CD4-positive, alpha-beta T cell treated with Interleukin-2 at 100 ng/mL for 4 hours (primary cell): ENCODE results near the gene SRL.
"Not testable (repeated sequence)": the region's sequence is repeated elsewhere in the genome, so short reads cannot be mapped to it uniquely, and the experiment has no call there.

Experiments
- DNase-seq: peaks from one replicate; pipeline ENCODE4 v3.0.0-alpha.2; 2020; ENCODE audit warnings: low spot score

The SRL gene

DNA sequence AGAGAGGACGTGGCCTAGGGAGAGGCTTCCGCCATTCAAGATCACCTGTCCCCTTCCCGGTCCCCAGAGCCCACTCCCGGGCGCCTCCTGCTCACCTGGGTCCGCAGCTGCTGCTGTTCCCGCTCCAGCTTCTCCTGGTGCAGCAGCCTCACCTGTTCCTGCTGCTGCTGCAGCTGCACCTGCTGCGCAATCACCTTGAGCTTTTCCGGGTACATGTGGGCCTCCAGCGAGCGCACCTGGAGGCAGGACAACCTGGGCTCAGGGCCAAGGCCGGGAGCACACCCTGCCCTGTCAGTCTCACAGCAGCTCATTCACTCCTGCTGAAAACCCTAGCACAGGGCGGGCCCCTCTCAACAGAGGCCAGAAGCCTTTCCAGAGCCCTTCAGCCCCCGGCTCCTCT lies 18.5 kb upstream of the SRL start:
- no peak for DNase-seq

DNA sequence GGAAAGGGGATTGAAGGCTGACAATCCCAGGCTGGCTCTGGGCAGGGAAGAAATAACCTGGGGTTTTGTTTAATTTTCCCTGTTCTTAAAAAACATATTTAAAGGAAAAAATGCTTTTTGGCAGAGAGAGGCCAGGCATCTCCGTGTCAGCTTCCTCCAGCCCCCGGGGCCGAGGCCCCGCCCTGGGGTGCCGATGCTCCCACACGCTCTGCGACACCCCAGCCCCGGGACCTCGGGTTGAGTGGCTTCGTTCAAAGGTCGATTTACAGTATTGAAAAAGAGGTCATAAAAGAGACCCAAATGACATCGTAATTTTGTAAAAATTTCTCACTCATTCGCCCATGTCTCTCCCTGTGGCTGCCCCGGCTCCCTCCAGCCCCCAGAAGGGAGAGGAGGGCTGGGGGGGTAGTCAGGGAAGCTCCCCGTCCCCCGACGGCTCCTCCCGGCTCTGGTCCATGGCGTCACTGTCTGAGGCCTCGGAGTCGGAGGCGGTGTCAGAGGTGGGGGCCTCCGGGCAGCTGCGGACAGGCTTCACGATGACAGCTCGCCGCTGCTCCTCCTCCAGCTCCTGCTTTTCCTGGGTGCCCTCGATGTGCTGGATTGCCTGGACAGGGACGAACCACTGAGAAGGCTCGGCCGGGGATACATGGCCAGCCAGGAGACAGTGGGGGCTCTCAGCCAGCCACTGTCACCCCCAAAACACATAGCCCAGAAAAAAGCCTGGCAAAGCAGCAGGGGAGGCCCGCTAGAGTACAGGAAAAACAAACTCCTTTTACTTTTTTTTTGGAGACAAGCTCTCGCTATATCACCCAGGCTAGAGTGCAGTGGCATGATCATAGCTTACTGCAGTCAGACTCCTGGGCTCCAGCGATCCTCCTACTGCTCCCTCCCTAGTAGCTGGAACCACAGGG lies 16.0 kb upstream of the SRL start:
- no peak for DNase-seq

DNA sequence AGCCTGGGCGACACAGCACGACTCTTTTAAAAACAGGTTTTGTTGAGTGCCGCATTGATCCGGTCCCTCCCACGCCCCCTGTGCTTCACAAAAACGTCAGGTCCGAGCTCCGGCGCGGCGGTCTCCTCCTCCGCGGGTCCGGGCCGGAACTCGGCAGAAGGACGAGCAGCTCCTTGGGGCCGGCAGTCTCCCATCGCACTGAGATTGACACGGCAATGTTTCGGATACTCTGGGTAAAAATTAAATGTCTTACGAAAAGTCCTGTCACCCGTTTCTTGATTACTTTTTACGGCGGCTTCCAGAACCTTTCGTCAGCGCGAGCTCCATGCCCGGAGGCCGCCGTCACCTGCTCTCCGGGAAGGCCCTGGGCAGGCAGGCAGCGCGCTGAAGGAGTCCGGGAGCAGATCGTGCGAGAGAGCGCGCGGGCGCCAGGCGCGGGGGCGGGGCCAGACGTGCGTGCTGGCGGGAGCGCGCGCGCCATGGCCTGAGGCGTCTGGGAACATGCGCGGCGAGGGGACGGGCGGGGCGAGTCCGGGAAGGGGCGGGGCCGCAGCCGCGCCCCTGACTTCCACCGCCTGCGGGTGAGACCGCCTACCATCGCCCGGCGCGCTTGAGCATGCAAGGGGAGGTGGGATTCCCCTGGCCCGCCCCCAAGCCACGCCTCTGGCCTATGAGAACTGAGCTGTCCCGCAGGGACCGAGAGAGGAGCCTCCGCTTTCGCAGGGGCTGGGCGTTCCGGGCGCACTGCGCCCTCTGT lies 11.7 kb upstream of the SRL start:
- DNase-seq, result peak; percentile 100

DNA sequence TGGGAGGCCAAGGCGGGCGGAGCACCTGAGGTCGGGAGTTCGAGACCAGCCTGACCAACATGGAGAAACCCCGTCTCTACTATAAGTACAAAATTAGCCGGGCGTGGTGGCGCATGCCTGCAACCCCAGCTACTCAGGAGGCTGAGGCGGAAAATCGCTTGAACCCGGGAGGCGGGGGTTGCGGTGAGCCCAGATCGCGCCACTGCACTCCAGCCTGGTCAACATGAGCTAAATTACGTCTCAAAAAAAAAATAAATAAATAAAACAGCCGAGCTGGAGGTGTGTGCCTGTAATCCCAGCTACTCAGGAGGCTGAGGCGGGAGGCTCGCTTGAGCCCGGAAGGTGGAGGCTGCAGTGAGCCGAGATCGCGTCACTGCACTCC lies 11.1 kb upstream of the SRL start:
- DNase-seq, result not testable (repeated sequence)

DNA sequence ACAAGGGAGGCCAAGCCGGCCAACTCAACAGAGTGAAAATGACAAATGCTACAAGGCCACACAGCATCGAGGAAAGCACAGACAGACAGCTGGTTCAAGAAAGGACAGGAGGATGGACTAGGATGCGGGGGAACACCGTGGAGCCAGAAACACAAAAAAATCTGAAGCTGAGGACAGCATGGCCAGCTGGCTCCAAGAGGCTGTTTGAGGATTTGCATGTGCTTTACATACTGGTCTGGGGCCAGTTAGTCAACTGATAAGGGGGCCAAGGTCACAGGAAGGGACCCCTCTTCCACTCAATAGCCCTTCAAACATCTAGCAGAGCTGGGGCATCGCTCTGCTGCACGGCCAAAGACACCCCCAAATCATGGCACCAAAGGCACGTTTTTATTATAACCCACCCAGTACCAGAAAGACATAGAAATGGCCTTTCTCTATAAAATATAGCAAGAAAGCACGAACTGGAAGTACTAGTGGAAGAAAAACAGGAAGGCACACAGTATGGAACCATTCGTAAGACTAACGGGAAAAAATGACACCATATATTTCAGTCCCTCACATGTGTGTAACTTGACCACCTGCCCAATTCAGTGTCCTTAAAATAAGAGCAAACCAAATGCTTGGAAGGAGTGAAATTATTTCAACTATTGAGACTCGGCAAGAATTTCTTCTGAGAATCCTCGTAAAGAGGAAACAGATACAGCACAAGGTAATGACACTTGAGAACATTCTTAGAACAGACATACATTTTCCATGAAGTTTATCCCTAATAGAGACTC lies 7.8 kb upstream of the SRL start:
- DNase-seq, result no peak

DNA sequence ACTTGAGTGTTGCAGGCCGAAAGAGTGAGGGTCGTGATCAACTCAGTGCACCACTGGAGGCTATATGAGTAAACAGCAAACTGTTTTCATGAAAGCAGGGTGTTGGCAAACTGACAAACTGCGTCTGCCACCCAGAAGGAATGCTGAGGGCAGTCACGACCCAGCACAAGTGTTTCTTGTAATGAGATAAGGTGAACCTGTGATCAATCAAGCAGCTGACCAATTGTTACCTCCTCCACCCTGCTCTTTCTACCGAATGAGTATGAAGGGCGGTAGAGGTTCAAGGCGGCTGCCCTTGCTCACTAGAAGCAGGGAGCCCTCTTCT lies 5.5 kb upstream of the SRL start:
- no peak for DNase-seq

DNA sequence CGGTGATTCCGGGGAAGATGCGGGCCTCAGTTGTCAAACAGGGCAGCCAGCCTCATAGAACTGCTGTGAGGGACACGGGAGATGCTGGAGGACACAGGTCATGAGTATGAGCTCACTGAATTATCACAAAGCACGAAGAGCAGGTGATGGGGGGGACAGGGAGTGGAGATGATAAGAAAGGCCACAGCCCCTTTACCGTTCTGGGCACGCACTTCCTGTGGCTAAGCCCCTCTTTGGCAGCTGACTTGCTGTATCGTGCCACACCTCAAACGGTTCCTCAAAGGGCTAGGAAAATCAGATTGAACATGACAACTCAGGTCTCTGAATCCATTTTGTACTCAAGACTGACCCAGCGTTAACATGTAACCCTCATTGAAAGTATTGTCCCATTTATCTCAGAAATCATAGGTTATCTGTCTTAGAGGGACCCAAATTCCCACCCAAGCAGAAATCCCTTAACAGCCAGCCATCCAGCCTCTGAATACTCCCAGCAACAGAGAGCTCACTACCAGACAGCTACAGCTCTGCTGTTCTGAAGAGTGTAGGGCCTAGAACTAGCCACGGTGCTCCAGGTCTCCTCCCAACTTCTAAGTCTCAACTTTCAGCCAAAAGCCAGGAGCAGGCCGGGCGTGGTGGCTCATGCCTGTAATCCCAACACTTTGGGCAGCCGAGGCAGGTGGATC lies 5.0 kb upstream of the SRL start:
- no peak for DNase-seq

DNA sequence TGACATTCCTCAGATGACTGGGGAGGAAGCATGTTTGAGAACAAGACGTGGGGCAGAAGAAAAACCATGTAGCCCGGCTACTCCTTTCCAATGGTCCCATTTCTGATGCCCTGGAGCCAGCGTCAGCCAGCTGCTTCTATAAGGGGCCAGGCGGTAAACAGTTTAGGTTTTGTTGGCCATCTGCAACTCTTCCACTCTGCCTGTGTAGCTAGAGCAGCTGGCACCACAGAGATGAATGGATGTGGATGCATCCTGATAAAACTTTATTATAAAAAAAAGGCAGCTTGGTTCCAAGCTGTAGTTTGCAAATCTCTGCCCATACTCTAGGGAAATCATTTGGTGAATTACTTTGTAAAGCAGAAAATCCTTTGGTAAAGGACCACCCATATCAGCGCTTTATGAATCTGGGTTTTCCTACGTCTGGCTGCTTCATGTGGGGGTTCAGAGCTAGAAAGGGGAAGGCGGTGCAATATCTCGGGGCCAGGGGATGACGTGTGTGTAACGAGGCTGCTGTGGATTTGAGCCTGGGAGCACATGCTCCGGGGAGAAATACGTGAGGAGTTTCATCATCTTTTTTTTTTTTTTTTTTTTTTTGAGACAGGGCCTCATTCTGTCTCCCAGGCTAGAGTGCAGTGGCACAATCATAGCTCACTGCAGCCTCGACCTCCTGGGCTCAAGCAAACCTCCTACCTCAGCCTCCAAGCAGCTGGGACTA lies 3.4 kb upstream of the SRL start:
- DNase-seq, result no peak

DNA sequence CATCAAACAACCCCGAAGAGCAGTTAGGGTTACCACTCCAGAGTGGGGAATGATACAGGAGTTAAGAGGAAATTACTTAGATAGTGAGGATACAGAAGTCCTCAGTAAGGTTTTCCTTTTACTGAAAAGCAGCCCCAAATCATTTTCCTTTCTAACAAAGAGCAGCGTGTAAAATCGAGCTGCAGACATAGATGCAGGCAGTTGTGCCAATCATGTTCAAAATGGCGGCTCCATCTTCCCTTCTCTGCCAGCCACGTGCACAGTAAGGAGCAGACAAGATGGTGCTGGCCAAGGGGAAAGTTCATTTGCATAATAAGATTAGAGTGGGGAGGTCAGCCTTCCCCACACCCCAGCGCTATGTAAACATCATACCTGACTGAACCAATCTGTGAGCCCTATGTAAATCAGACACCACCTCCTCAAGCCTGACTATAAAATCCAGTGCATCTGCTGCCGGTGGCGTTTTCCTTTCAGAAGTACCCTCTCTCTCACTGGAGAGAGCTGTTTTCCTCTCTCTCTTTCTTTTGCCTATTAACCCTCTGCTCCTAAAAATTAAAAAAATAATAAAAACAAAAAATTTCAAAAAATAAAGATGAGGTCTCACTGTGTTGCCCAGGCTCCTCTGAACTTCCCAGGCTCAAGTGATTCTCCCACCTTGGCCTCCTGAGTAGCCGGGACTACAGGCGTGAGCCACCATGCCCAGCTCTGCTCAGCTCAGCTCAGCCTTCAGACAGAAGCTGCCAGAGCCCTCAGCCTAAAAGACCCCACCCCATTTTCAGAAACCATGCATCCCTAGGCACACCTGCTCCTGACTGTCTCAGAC lies 2.6 kb upstream of the SRL start:
- DNase-seq, result no peak

DNA sequence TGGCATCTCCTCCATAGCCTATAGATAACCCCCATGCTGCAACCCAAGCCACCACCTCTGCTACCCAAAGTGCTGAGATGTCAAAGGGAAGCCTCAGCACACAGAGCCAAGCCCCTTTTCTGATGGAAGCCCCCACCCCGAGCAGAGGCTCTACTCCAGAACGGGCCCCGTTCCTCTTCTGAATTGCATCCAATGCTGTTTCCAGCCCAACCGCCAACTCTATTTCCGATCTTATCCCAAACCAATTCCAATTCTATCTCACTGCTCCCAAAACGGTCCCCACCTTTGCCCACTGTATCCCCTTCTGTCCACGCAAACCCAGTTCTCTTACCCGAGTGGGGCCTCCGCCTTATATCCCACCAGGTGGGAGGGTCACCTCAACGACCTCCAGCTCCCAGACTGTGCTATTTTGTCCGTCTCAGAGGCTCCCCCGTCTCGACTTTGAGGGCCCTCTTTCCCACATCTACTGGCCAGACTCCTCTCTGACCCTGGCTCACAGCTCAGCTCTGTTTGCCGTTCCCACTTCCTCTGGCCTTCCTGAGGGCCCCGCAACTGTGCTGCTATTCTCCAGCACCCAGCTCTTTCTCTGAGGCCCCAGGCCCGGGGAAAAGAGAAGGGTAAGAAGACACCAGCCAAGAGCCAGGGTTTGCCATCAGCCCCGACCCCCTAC lies 487 bp downstream of the SRL start:
- DNase-seq, result no peak

DNA sequence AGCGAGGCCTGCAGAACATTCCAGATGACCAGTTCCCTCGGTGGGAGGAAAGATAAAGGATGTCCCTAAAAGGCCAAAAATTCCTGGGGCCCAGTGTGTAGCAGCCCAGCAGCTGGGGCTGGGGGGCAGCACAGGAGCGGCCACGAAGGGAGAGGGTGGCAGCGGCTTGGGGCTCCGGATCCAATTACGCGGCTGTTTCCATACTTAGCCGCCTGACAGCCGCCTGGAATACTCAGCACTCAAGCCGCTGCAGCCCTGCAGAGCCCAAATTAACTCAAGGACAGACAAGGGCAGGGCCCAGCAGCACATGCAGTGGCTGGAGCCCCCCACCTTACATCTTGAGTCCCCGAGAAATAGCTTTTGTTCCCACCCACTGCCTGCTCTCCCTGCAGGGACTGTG lies 1.3 kb downstream of the SRL start:
- no peak for DNase-seq

DNA sequence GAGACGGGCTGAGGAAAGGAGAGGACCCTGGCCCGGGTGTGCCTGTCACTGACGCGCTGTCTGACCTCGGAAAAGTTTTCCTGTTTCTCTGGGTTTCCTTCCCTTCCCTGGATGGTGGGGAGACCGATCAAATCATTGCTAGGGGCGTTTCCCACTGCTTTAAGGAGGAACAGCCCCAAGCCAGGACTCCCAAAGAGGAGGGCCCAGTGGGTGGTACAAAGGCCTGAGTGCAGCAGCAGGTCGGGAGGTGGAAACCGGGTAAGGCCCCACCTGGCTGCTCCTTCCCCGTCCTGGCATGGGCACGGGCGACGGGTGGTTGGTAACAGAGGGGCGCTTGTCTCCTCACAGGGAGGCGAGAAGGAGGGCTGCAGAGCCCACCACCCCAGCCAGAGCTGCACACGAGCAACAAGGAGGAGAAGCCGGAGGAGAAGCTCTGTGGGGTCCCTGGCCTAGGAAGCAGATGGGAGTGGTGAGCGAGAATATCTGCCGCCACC lies 2.2 kb downstream of the SRL start:
- no peak for DNase-seq

DNA sequence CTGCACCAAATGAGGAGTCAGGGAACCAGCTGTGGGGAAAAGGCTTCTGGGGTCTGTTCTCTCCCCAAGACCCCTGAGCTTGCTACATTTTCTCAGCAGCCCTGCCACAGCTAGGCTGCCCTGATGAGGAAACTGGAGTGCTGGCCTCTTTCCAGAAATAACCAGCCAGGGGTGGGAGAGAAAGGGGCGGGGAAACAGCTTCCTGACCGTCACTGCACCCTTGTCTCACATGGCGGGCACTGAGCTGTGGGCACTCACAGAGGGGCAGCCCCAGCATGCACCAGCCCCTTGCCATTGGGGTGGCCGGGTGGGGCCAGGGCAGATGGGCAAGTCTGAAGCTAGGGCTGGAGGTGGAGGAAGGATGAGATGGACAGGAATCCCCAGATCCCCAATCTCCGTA lies 2.9 kb downstream of the SRL start:
- no peak for DNase-seq

DNA sequence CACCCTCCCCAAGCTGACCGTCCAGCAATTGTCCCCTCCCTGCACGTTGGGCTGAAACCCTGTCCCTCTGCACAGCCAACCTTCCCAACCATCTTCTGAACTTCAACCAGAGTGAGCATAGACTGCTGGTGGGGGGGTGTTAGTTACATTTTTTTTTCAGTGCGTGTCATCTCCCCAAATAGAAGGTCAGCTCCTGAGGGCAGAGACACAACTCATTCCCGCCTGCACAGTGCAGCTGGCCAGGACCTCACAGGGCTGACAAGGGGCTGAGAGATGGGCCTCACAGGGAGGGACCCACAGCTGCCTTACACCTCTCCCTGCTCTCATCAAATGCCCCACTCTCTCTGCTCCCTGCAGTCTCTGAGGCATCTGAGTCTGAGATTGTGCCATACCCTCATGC lies 8.4 kb downstream of the SRL start:
- no peak for DNase-seq

DNA sequence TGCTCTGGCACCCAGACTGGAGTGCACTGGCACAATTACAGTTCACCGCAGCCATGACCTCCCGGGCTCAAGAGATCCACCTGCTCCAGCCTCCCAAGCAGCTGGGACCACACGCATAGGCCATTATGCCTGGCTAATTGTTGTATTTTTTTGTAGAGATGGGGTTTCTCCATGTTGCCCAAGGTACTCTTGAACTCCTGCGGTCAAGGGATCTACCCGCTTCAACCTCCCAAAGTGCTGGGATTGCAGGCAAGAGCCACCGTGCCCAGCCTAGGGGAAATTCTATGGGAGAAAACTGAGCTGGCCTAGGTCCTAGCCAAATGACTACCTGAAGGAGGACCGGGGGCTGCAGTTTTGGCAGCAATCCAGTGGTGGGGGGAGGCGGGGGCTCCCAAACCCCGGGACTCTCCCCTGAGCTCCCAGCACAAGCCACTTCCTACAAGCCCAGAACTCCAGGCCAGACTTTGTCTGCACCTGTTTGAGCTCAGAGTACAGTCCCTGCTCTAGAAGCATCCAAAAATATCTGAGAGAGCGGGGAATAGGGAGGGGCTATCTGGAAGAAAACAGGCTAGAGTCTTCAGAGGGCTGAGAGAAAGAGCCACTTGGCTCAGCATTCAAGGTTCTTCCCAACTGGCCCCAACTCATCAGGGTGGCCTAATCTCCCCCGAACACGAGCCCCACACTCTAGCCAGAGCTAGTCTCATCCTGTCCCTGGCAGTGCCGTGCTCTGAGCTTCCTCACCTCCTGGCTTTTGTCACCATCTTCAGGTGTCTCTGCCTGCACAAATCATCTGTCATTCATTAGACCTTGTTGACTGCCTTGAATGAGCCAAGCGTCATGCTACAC lies 9.1 kb downstream of the SRL start:
- no peak for DNase-seq

DNA sequence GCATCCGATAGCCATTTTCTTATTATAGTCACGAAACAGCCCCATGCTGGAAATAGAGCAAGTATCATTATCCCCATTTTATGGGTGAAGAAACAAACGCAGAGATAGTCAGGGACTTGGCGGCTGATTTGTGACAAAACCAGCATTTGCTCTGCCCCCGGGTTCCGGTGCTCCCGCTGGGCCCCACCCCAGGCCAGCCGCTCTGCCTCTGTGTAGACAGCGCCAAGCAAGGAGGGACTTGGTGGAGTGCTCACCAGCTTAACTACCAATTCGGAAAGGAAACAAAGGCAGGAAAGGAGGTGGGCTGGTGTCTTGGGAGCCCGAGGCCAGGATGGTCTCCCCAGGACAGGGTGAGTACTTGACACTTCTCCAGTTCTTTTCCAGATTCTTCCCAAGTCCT lies 10.0 kb downstream of the SRL start:
- DNase-seq, result no peak

DNA sequence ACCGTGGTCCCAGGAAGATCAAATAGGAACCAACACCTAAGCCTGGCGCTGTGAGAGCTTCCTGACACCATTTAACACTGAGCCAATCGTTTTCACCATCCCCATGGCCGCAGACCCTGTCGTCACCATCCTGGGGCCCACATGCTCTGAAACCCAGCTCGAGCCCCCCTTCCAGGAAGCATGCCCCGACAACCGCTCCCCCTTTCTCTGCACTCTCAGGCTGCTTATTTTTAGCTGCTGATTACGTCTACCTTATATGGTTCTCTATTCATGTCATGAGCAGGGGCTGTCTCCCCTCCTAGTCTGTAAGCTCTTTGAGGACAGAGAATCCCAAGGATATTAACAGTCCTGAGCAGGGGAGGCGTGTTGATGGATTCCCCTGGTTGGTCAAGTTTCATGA lies 10.5 kb downstream of the SRL start:
- no peak for DNase-seq

DNA sequence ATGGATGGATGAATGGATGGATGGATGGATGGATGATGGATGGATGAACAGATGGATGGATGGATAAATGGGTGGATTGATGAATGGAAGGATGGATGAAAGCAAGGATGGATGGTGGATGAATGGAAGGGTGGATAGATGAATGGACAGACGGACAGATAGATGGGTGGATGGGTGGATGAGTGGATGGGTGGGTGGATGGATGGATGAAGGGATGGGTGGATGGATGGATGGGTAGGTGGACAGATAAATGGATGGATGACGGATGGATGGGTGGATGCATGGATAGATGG lies 14.9 kb downstream of the SRL start:
- no peak for DNase-seq
